Astrocyte of the cerebellum (primary cell): ENCODE data around the gene FBXO28.

Source experiments
- DNase-seq: peaks from one replicate; pipeline ENCODE4 v3.0.0-alpha.2; 2011; ENCODE audit warnings: low read depth
- H3K4me3 ChIP-seq: 2 replicates; pipeline ENCODE4 v1.5.1; 2011; ENCODE audit warnings: mild to moderate bottlenecking, low read depth, low read length, moderate library complexity
- CTCF ChIP-seq: IDR thresholded peaks from 2 replicates; pipeline ENCODE4 v1.5.1; 2012; ENCODE audit warnings: low read length, low read depth, moderate library complexity, mild to moderate bottlenecking; ENCODE audit errors: missing control alignments
- in situ Hi-C: cut with HindIII; loops from 2 replicates; pipeline ENCODE4 v1.10.0; 2017; ENCODE audit warnings: low sequenced_read_pairs

Gene FBXO28

GRCh38 chr1:224123136-224123535 lies 9.2 kb downstream of the FBXO28 start:
- H3K4me3 ChIP-seq, result no peak overlapping the region
- in situ Hi-C loops, result no loop called here
- no peak for TF ChIP-seq CTCF
- DNase-seq, result no peak

- in situ Hi-C loops, result no loop called here
- DNase-seq, result no peak
- no peak overlapping the region for H3K4me3 ChIP-seq
- no peak for TF ChIP-seq CTCF
These were observed 10.3 kb downstream of the FBXO28 start for GRCh38 chr1:224124220-224124619.

GRCh38 chr1:224127925-224128819 lies 14.3 kb downstream of the FBXO28 start:
- in situ Hi-C loops, result no loop called here
- no peak for TF ChIP-seq CTCF
- H3K4me3 ChIP-seq, result no peak overlapping the region
- DNase-seq, result peak; percentile 26

- no peak for TF ChIP-seq CTCF
- no peak for DNase-seq
These were observed 17.3 kb downstream of the FBXO28 start for GRCh38 chr1:224131253-224131652.

GRCh38 chr1:224132901-224133300 lies 19.0 kb downstream of the FBXO28 start:
- in situ Hi-C loops, result no loop called here
- H3K4me3 ChIP-seq, result no peak overlapping the region
- no peak for DNase-seq
- no peak for TF ChIP-seq CTCF

More at GRCh38 chr1:224131253-224131652, 17.3 kb downstream of the FBXO28 start:
- H3K4me3 ChIP-seq, result no peak overlapping the region
- in situ Hi-C loops, result no loop called here

GRCh38 chr1:224133741-224134299 lies 19.9 kb downstream of the FBXO28 start:
- no peak for TF ChIP-seq CTCF
- in situ Hi-C loops, result no loop called here
- no peak for DNase-seq
- no peak overlapping the region for H3K4me3 ChIP-seq
